Glutamatergic neuron (in vitro differentiated cells): ENCODE results near the gene ZNF862. TPM values are rescaled to one million over a fixed set of nuclear protein-coding genes. Genes with fewer than 3 reads are reported as not detected.
A peak's percentile ranks its signal among the peaks of the same experiment; 100 is the strongest.

ENCODE experiments used
- DNase-seq: peaks from one replicate; pipeline ENCODE4 v3.0.0; 2022
- H3K27ac Mint-ChIP-seq: one replicate; pipeline ENCODE4 v1.8.0; 2020; ENCODE audit warnings: mild to moderate bottlenecking, mixed read lengths, inconsistent platforms; ENCODE audit not compliant: unreplicated experiment
- H3K27me3 Mint-ChIP-seq: one replicate; pipeline ENCODE4 v1.8.0; 2020; ENCODE audit warnings: mild to moderate bottlenecking, moderate library complexity, mixed read lengths, inconsistent platforms; ENCODE audit not compliant: unreplicated experiment
- H3K36me3 Mint-ChIP-seq: one replicate; pipeline ENCODE4 v1.8.0; 2020; ENCODE audit warnings: mild to moderate bottlenecking, mixed read lengths, inconsistent platforms; ENCODE audit not compliant: unreplicated experiment
- H3K4me1 Mint-ChIP-seq: one replicate; pipeline ENCODE4 v1.8.0; 2020; ENCODE audit warnings: mild to moderate bottlenecking, low read depth, mixed read lengths, inconsistent platforms; ENCODE audit not compliant: unreplicated experiment
- H3K4me3 Mint-ChIP-seq: one replicate; pipeline ENCODE4 v1.8.0; 2020; ENCODE audit warnings: mild to moderate bottlenecking, mixed read lengths, inconsistent platforms; ENCODE audit not compliant: unreplicated experiment
- H3K9me3 Mint-ChIP-seq: one replicate; pipeline ENCODE4 v1.8.0; 2020; ENCODE audit warnings: mild to moderate bottlenecking, moderate library complexity, mixed read lengths, inconsistent platforms; ENCODE audit not compliant: unreplicated experiment
- CTCF ChIP-seq: fragments of 200-600 bp; sonication (generic); IDR thresholded peaks from one replicate; pipeline ENCODE4 v1.5.0; 2021; ENCODE audit not compliant: partially characterized antibody, unreplicated experiment
- total RNA-seq: library from RNA; stranded (reverse); fragmentation: NEBNext Ultra II Directional; extraction: Animal tissue kit (Norgen Biotek cat#: 25700); gene quantifications from one replicate; pipeline ENCODE4 v1.2.1, GENCODE V29; 2021; ENCODE audit not compliant: unreplicated experiment

The ZNF862 gene
- total RNA-seq, 1 donor from 2014 or later, result 12.9 TPM

GRCh38 chr7:149879271-149879743, 41.1 kb downstream of the ZNF862 start:
- Mint-ChIP-seq H3K4me1 (peaks cover 16% of the 10 kb centered on the region), H3K27ac (no peak overlapping the region), H3K27me3 (peaks cover 8% of the 10 kb centered on the region), H3K4me3 (no peak overlapping the region), H3K9me3 (peaks cover 3% of the 10 kb centered on the region), H3K36me3 (no peaks in the 10 kb centered on the region)
- no peak for DNase-seq
- no peak for TF ChIP-seq CTCF

- Mint-ChIP-seq H3K27ac (peak overlapping the region; percentile 33), H3K36me3 (no peaks in the 10 kb centered on the region), H3K27me3 (peaks cover 8% of the 10 kb centered on the region), H3K9me3 (peaks cover 3% of the 10 kb centered on the region), H3K4me1 (peaks cover 18% of the 10 kb centered on the region), H3K4me3 (no peak overlapping the region)
- no peak for TF ChIP-seq CTCF
- DNase-seq, result no peak
Observed at GRCh38 chr7:149879766-149880637, 41.8 kb downstream of the ZNF862 start.

- DNase-seq, result no peak
- no peak for TF ChIP-seq CTCF
- peaks cover 3% of the 10 kb centered on the region for H3K9me3 Mint-ChIP-seq
- peaks cover 8% of the 10 kb centered on the region for H3K27me3 Mint-ChIP-seq
- H3K4me1 Mint-ChIP-seq, result peaks cover 21% of the 10 kb centered on the region
- no peaks in the 10 kb centered on the region for H3K36me3 Mint-ChIP-seq
- H3K4me3 Mint-ChIP-seq, result no peak overlapping the region
- H3K27ac Mint-ChIP-seq, result no peak overlapping the region
Observed at GRCh38 chr7:149880638-149881311, 42.6 kb downstream of the ZNF862 start.

GRCh38 chr7:149881328-149882247, 43.4 kb downstream of the ZNF862 start:
- peaks cover 3% of the 10 kb centered on the region for H3K9me3 Mint-ChIP-seq
- TF ChIP-seq CTCF, result no peak
- no peak overlapping the region for H3K27ac Mint-ChIP-seq
- H3K4me3 Mint-ChIP-seq, result no peak overlapping the region
- DNase-seq, result no peak
- H3K4me1 Mint-ChIP-seq, result peaks cover 21% of the 10 kb centered on the region
- peaks cover 8% of the 10 kb centered on the region for H3K27me3 Mint-ChIP-seq
- no peaks in the 10 kb centered on the region for H3K36me3 Mint-ChIP-seq
